Neuronal stem cell (in vitro differentiated cells): Measurements from ENCODE around the gene RALB.

Experiments
- DNase-seq: peaks from one replicate; pipeline ENCODE4 v3.0.0-alpha.2; 2013; ENCODE audit warnings: low spot score
- H2AFZ ChIP-seq: one replicate; pipeline ENCODE4 v1.6.1; 2013; ENCODE audit warnings: mild to moderate bottlenecking, low read length, inconsistent platforms
- H2AK5ac ChIP-seq: 2 replicates; pipeline ENCODE4 v1.6.1; 2013; ENCODE audit warnings: low read depth, mild to moderate bottlenecking, inconsistent platforms, low read length, moderate library complexity, mixed read lengths
- H2BK120ac ChIP-seq: 2 replicates; pipeline ENCODE4 v1.6.1; 2013; ENCODE audit warnings: low read depth, mild to moderate bottlenecking, inconsistent platforms, low read length, moderate library complexity, mixed read lengths
- H2BK12ac ChIP-seq: one replicate; pipeline ENCODE4 v1.6.1; 2013; ENCODE audit warnings: low read length, inconsistent platforms
- H2BK15ac ChIP-seq: 2 replicates; pipeline ENCODE4 v1.6.1; 2013; ENCODE audit warnings: mild to moderate bottlenecking, low read length, inconsistent platforms, mixed read lengths
- H2BK5ac ChIP-seq: one replicate; pipeline ENCODE4 v1.6.1; 2013; ENCODE audit warnings: inconsistent platforms, mild to moderate bottlenecking, low read length, moderate library complexity
- H3K14ac ChIP-seq: one replicate; pipeline ENCODE4 v1.6.1; 2013; ENCODE audit warnings: low read length, inconsistent platforms
- H3K18ac ChIP-seq: 2 replicates; pipeline ENCODE4 v1.6.1; 2013; ENCODE audit warnings: low read length, inconsistent platforms
- H3K23ac ChIP-seq: 2 replicates; pipeline ENCODE4 v1.6.1; 2013; ENCODE audit warnings: low read depth, mild to moderate bottlenecking, mixed read lengths, low read length, inconsistent platforms; ENCODE audit not compliant: poor library complexity
- H3K27ac ChIP-seq: replicated peaks from 3 replicates; pipeline ENCODE4 v1.5.1; 2013; ENCODE audit warnings: low read length, inconsistent platforms
- H3K27me3 ChIP-seq, 3 experiments: 2 replicates each; pipeline ENCODE4 v1.6.1; 2013; ENCODE audit warnings: low read length in 3 of 3, mild to moderate bottlenecking in 2 of 3, inconsistent platforms in 1 of 3, low read depth in 1 of 3, mixed read lengths in 1 of 3, moderate library complexity in 1 of 3; ENCODE audit not compliant: control insufficient read depth in 3 of 3, insufficient read depth in 3 of 3
- H3K36me3 ChIP-seq, 2 donors: replicated peaks in 1 of 2; 2 replicates each; pipeline ENCODE4 v1.6.1; 2013; ENCODE audit warnings: low read length in 2 of 2; ENCODE audit not compliant: control insufficient read depth in 2 of 2, insufficient read depth in 2 of 2
- H3K4ac ChIP-seq: 2 replicates; pipeline ENCODE4 v1.6.1; 2013; ENCODE audit warnings: inconsistent platforms, mild to moderate bottlenecking, low read length, moderate library complexity
- H3K4me1 ChIP-seq, 2 donors: 1 replicate in 1 of 2; 2 replicates in 1 of 2; pipeline ENCODE4 v1.6.1; 2013; ENCODE audit warnings: low read length in 2 of 2, low read depth in 1 of 2; ENCODE audit not compliant: control insufficient read depth in 2 of 2, insufficient read depth in 1 of 2
- H3K4me2 ChIP-seq: one replicate; pipeline ENCODE4 v1.6.1; 2013; ENCODE audit warnings: mild to moderate bottlenecking, low read length, inconsistent platforms; ENCODE audit not compliant: insufficient read depth, poor library complexity, severe bottlenecking
- H3K4me3 ChIP-seq, 2 donors: 2 replicates each; pipeline ENCODE4 v1.5.1; 2013; ENCODE audit warnings: low read length in 2 of 2, mild to moderate bottlenecking in 2 of 2, inconsistent platforms in 1 of 2, moderate library complexity in 1 of 2
- H3K79me1 ChIP-seq: one replicate; pipeline ENCODE4 v1.6.1; 2013; ENCODE audit warnings: low read depth, mild to moderate bottlenecking, inconsistent platforms, low read length, moderate library complexity
- H3K9ac ChIP-seq: one replicate; pipeline ENCODE4 v1.6.1; 2013; ENCODE audit warnings: mild to moderate bottlenecking, low read depth, low read length, inconsistent platforms; ENCODE audit not compliant: poor library complexity
- H3K9me3 ChIP-seq, 2 donors: replicated peaks in 1 of 2; 2 replicates each; pipeline versions ENCODE3 to v1.6.1; 2013; ENCODE audit warnings: low read length in 2 of 2, mild to moderate bottlenecking in 2 of 2, inconsistent platforms in 1 of 2, low read depth in 1 of 2, mixed read lengths in 1 of 2, moderate library complexity in 1 of 2; ENCODE audit not compliant: control insufficient read depth in 2 of 2, insufficient read depth in 1 of 2
- H4K8ac ChIP-seq: one replicate; pipeline ENCODE4 v1.6.1; 2013; ENCODE audit warnings: low read depth, mild to moderate bottlenecking, inconsistent platforms, low read length, moderate library complexity
- H4K91ac ChIP-seq: one replicate; pipeline ENCODE4 v1.6.1; 2013; ENCODE audit warnings: low read length, low read depth, mild to moderate bottlenecking, inconsistent platforms; ENCODE audit not compliant: poor library complexity
- WGBS, 2 donors: extraction: QIAGEN DNeasy Blood & Tissue Kit; methylation state at CpG; one replicate each; pipeline ENCODE4 v1.1.7; 2013; ENCODE audit warnings: missing lambda C conversion rate in 2 of 2, mixed read lengths in 1 of 2; ENCODE audit not compliant: insufficient read length in 2 of 2, insufficient replicate concordance in 1 of 2; ENCODE audit errors: extremely low coverage in 2 of 2; 5-methylcytosine and 5-hydroxymethylcytosine counted together

Gene RALB

GRCh38 chr2:120243875-120244553, 8.6 kb upstream of the RALB start:
- no peak overlapping the region for H3K14ac ChIP-seq
- no peak overlapping the region for H2BK15ac ChIP-seq
- no peak overlapping the region for H2AFZ ChIP-seq
- H2BK12ac ChIP-seq = no peak overlapping the region
- H3K4ac ChIP-seq = no peak overlapping the region
- no peak for DNase-seq
- no peaks in the 10 kb centered on the region for H3K79me1 ChIP-seq
- peaks cover 15 to 24% of the 10 kb centered on the region in 2 donors for H3K4me1 ChIP-seq
- peak overlapping the region; percentile 53 for H3K18ac ChIP-seq
- no peak overlapping the region for H3K23ac ChIP-seq
- H4K91ac ChIP-seq = no peak overlapping the region
- no peak overlapping the region for H3K27ac ChIP-seq
- H3K9me3 ChIP-seq = no peaks in the 10 kb centered on the region
- H3K27me3 ChIP-seq = peaks cover 0 to 10% (median 0%) of the 10 kb centered on the region in 3 experiments
- no peak overlapping the region for H3K4me2 ChIP-seq
- no peak overlapping the region for H2BK120ac ChIP-seq
- H3K9ac ChIP-seq = no peak overlapping the region
- no peaks in the 10 kb centered on the region for H3K36me3 ChIP-seq
- H3K4me3 ChIP-seq = no peak overlapping the region
- no peak overlapping the region for H2AK5ac ChIP-seq
- no CpG with 5 or more reads among the region's 9 CpGs for WGBS, 2 donors
- no peak overlapping the region for H4K8ac ChIP-seq
- no peak overlapping the region for H2BK5ac ChIP-seq

GRCh38 chr2:120244656-120245519, 7.8 kb upstream of the RALB start:
- WGBS, 2 donors = no CpG with 5 or more reads among the region's 12 CpGs

GRCh38 chr2:120245520-120246332, 6.9 kb upstream of the RALB start:
- no peak overlapping the region for H4K91ac ChIP-seq
- H3K4me2 ChIP-seq = no peak overlapping the region
- peak overlapping the region; percentile 79 for H2BK15ac ChIP-seq
- H3K4ac ChIP-seq = no peak overlapping the region
- no peaks in the 10 kb centered on the region for H3K9me3 ChIP-seq
- no peak for DNase-seq
- no peaks in the 10 kb centered on the region for H3K79me1 ChIP-seq
- H4K8ac ChIP-seq = no peak overlapping the region
- no peak overlapping the region for H3K9ac ChIP-seq
- no CpG with 5 or more reads among the region's 15 CpGs for WGBS, 2 donors
- H3K27ac ChIP-seq = no peak overlapping the region
- peak overlapping the region; percentile 34 for H2BK12ac ChIP-seq
- H3K27me3 ChIP-seq = peaks cover 0 to 25% (median 0%) of the 10 kb centered on the region in 3 experiments
- peak overlapping the region; percentile 20 for H2AFZ ChIP-seq
- H3K4me3 ChIP-seq = no peak overlapping the region
- peak overlapping the region; percentile 85 for H2BK5ac ChIP-seq
- H2BK120ac ChIP-seq = no peak overlapping the region
- H3K36me3 ChIP-seq = no peaks in the 10 kb centered on the region
- H2AK5ac ChIP-seq = peak overlapping the region; percentile 61
- H3K4me1 ChIP-seq = peaks cover 14 to 15% of the 10 kb centered on the region in 2 donors
- H3K14ac ChIP-seq = peak overlapping the region; percentile 27
- H3K18ac ChIP-seq = peak overlapping the region; percentile 88
- H3K23ac ChIP-seq = no peak overlapping the region

More at GRCh38 chr2:120244656-120245519, 7.8 kb upstream of the RALB start:
- Histone ChIP-seq H2AK5ac (peak overlapping the region; percentile 61), H3K4ac (no peak overlapping the region), H3K27me3 (peaks cover 0 to 17% (median 0%) of the 10 kb centered on the region in 3 experiments), H3K36me3 (no peaks in the 10 kb centered on the region), H3K9me3 (no peaks in the 10 kb centered on the region), H3K79me1 (no peaks in the 10 kb centered on the region), H3K4me1 (peaks cover 15% of the 10 kb centered on the region in 2 donors), H3K4me3 (no peak overlapping the region), H3K27ac (no peak overlapping the region), H2BK5ac (peak overlapping the region; percentile 85), H4K91ac (no peak overlapping the region), H2AFZ (no peak overlapping the region), H3K23ac (no peak overlapping the region), H3K9ac (no peak overlapping the region), H3K18ac (peak overlapping the region; percentile 88), H2BK15ac (peak overlapping the region; percentile 79), H3K14ac (peak overlapping the region; percentile 27), H3K4me2 (no peak overlapping the region), H2BK12ac (peak overlapping the region; percentile 34), H2BK120ac (no peak overlapping the region), H4K8ac (no peak overlapping the region)
- no peak for DNase-seq
